ENCODE data around the gene UBE2QL1. TPM values are rescaled to one million over a fixed set of nuclear protein-coding genes. Genes with fewer than 3 reads are reported as not detected.

Gene UBE2QL1
- total RNA-seq, 1 experiment from 2014 or later, result not detected

GRCh38 chr5:6430418-6431028 is 18.1 kb upstream of the UBE2QL1 start:
- intact Hi-C loops (cut with micrococcal nuclease; ENCODE audit: unreplicated experiment), result no loop called here
- no peak for DNase-seq
- Mint-ChIP-seq H3K27me3 (ENCODE audit: unreplicated experiment) (peaks cover 26% of the 10 kb centered on the region), H3K4me3 (ENCODE audit: low read depth, unreplicated experiment) (no peak overlapping the region), H3K36me3 (ENCODE audit: insufficient read depth, unreplicated experiment) (no peaks in the 10 kb centered on the region), H3K9me3 (ENCODE audit: low read depth, unreplicated experiment) (peaks cover 4% of the 10 kb centered on the region), H3K27ac (ENCODE audit: unreplicated experiment) (no peak overlapping the region), H3K4me1 (ENCODE audit: low read depth, unreplicated experiment) (no peaks in the 10 kb centered on the region)
- CTCF ChIA-PET, result no interaction called here
- no TSS peak for BruUV-seq (replicated peaks)
- TF ChIP-seq, protein P1, sequence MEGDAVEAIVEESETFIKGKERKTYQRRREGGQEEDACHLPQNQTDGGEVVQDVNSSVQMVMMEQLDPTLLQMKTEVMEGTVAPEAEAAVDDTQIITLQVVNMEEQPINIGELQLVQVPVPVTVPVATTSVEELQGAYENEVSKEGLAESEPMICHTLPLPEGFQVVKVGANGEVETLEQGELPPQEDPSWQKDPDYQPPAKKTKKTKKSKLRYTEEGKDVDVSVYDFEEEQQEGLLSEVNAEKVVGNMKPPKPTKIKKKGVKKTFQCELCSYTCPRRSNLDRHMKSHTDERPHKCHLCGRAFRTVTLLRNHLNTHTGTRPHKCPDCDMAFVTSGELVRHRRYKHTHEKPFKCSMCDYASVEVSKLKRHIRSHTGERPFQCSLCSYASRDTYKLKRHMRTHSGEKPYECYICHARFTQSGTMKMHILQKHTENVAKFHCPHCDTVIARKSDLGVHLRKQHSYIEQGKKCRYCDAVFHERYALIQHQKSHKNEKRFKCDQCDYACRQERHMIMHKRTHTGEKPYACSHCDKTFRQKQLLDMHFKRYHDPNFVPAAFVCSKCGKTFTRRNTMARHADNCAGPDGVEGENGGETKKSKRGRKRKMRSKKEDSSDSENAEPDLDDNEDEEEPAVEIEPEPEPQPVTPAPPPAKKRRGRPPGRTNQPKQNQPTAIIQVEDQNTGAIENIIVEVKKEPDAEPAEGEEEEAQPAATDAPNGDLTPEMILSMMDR (IDR thresholded peaks at IDR 0.05; ENCODE audit: unreplicated experiment), result no peak

- no peaks in the 10 kb centered on the region for H3K36me3 Mint-ChIP-seq (ENCODE audit: insufficient read depth, unreplicated experiment)
- intact Hi-C loops (cut with micrococcal nuclease; ENCODE audit: unreplicated experiment), result no loop called here
- no peaks in the 10 kb centered on the region for H3K4me1 Mint-ChIP-seq (ENCODE audit: low read depth, unreplicated experiment)
- TF ChIP-seq, protein P1 (IDR thresholded peaks at IDR 0.05; ENCODE audit: unreplicated experiment), result no peak
- H3K27me3 Mint-ChIP-seq (ENCODE audit: unreplicated experiment), result peaks cover 32% of the 10 kb centered on the region
- H3K4me3 Mint-ChIP-seq (ENCODE audit: low read depth, unreplicated experiment), result no peak overlapping the region
- no peak overlapping the region for H3K27ac Mint-ChIP-seq (ENCODE audit: unreplicated experiment)
- CTCF ChIA-PET, result interaction anchor here (0.6 kb wide), 1 partner anchor 78 kb away, joined by 3 read pairs; no protein-coding TSS in a partner anchor
- BruUV-seq (replicated peaks), result no TSS peak
- DNase-seq, result no peak
- peaks cover 4% of the 10 kb centered on the region for H3K9me3 Mint-ChIP-seq (ENCODE audit: low read depth, unreplicated experiment)
Measured at GRCh38 chr5:6431214-6432195, 17.2 kb upstream of the UBE2QL1 start.

GRCh38 chr5:6432206-6432605 is 16.5 kb upstream of the UBE2QL1 start:
- no peak overlapping the region for H3K4me3 Mint-ChIP-seq (ENCODE audit: low read depth, unreplicated experiment)
- intact Hi-C loops (cut with micrococcal nuclease; ENCODE audit: unreplicated experiment), result no loop called here
- peaks cover 32% of the 10 kb centered on the region for H3K27me3 Mint-ChIP-seq (ENCODE audit: unreplicated experiment)
- TF ChIP-seq, protein P1 (IDR thresholded peaks at IDR 0.05; ENCODE audit: unreplicated experiment), result no peak
- H3K27ac Mint-ChIP-seq (ENCODE audit: unreplicated experiment), result no peak overlapping the region
- H3K36me3 Mint-ChIP-seq (ENCODE audit: insufficient read depth, unreplicated experiment), result no peaks in the 10 kb centered on the region
- BruUV-seq (replicated peaks), result no TSS peak
- no peaks in the 10 kb centered on the region for H3K4me1 Mint-ChIP-seq (ENCODE audit: low read depth, unreplicated experiment)
- CTCF ChIA-PET, result no interaction called here
- peaks cover 4% of the 10 kb centered on the region for H3K9me3 Mint-ChIP-seq (ENCODE audit: low read depth, unreplicated experiment)
- no peak for DNase-seq

- intact Hi-C loops (cut with micrococcal nuclease; ENCODE audit: unreplicated experiment), result no loop called here
- Mint-ChIP-seq H3K27me3 (ENCODE audit: unreplicated experiment) (peaks cover 39% of the 10 kb centered on the region), H3K4me3 (ENCODE audit: low read depth, unreplicated experiment) (no peak overlapping the region), H3K36me3 (ENCODE audit: insufficient read depth, unreplicated experiment) (no peaks in the 10 kb centered on the region), H3K4me1 (ENCODE audit: low read depth, unreplicated experiment) (no peaks in the 10 kb centered on the region), H3K27ac (ENCODE audit: unreplicated experiment) (no peak overlapping the region), H3K9me3 (ENCODE audit: low read depth, unreplicated experiment) (no peaks in the 10 kb centered on the region)
- CTCF ChIA-PET, result no interaction called here
- BruUV-seq (replicated peaks), result no TSS peak
- no peak for DNase-seq
- TF ChIP-seq, protein P1 (IDR thresholded peaks at IDR 0.05; ENCODE audit: unreplicated experiment), result no peak
Measured at GRCh38 chr5:6434731-6435130, 13.9 kb upstream of the UBE2QL1 start.
